ENCODE data around the gene ESPL1. TPM values are rescaled to one million over a fixed set of nuclear protein-coding genes. Genes with fewer than 3 reads are reported as not detected.
"Not testable (repeated sequence)": the region's sequence is repeated elsewhere in the genome, so short reads cannot be mapped to it uniquely, and the experiment has no call there.

The ESPL1 gene
- total and polyA plus RNA-seq, 2 donors (not counting 1 experiment from before 2014, with no cell fraction given): 1.4 to 1.8 TPM

- peaks cover 43% of the 10 kb centered on the region for H3K27me3 ChIP-seq (ENCODE audit: control insufficient read depth, insufficient read depth, low read length)
- no peak for TF ChIP-seq CTCF (conservative IDR thresholded peaks at IDR 0.05 in 1 of 2, IDR thresholded peaks at IDR 0.05 in 1 of 2; ENCODE audit: low read depth in 1 of 2, low read length in 2 of 2)
- TF ChIP-seq EZH2 (IDR thresholded peaks at IDR 0.05; ENCODE audit: low read length, missing control alignments): no peak
- H3K36me3 ChIP-seq (ENCODE audit: control insufficient read depth, insufficient read depth, low read length): no peaks in the 10 kb centered on the region
- no peak overlapping the region for H3K4me2 ChIP-seq (ENCODE audit: extremely low read depth, insufficient read depth, low read length)
- no peak overlapping the region for H3K27ac ChIP-seq (ENCODE audit: insufficient read depth, low read length)
- H3K79me2 ChIP-seq (ENCODE audit: control insufficient read depth, insufficient read depth, low read length): no peaks in the 10 kb centered on the region
- no peak for DNase-seq (ENCODE audit: low read depth in 2 of 2)
- H3K4me1 ChIP-seq (ENCODE audit: control insufficient read depth, extremely low read depth, insufficient read depth, low read length): peaks cover 5% of the 10 kb centered on the region
- H3K9ac ChIP-seq (ENCODE audit: insufficient read depth, low read length): no peak overlapping the region
- H3K9me3 ChIP-seq (ENCODE audit: control insufficient read depth, insufficient read depth, low read depth, low read length): no peaks in the 10 kb centered on the region
- no peaks in the 10 kb centered on the region for H4K20me1 ChIP-seq (ENCODE audit: control insufficient read depth, extremely low read depth, insufficient read depth, low read length)
- H3K4me3 ChIP-seq (replicated peaks in 1 of 4; ENCODE audit: control extremely low read depth in 1 of 4, insufficient read depth in 1 of 4, low read depth in 3 of 4, low read length in 4 of 4): no peak overlapping the region
- no peak overlapping the region for H2AFZ ChIP-seq (ENCODE audit: low read length)
Measured at GRCh38 chr12:53330671-53331070, 62.6 kb downstream of the ESPL1 start.

- not testable (repeated sequence) for H3K9me3 ChIP-seq (ENCODE audit: control insufficient read depth, insufficient read depth, low read depth, low read length); H2AFZ ChIP-seq (ENCODE audit: low read length); DNase-seq (ENCODE audit: low read depth in 2 of 2); H3K36me3 ChIP-seq (ENCODE audit: control insufficient read depth, insufficient read depth, low read length); H3K4me3 ChIP-seq (replicated peaks in 1 of 4; ENCODE audit: control extremely low read depth in 1 of 4, insufficient read depth in 1 of 4, low read depth in 3 of 4, low read length in 4 of 4); H3K4me2 ChIP-seq (ENCODE audit: extremely low read depth, insufficient read depth, low read length); H3K27ac ChIP-seq (ENCODE audit: insufficient read depth, low read length); H4K20me1 ChIP-seq (ENCODE audit: control insufficient read depth, extremely low read depth, insufficient read depth, low read length); H3K79me2 ChIP-seq (ENCODE audit: control insufficient read depth, insufficient read depth, low read length); H3K9ac ChIP-seq (ENCODE audit: insufficient read depth, low read length); H3K4me1 ChIP-seq (ENCODE audit: control insufficient read depth, extremely low read depth, insufficient read depth, low read length)
- H3K27me3 ChIP-seq (ENCODE audit: control insufficient read depth, insufficient read depth, low read length): peaks cover 60% of the 10 kb centered on the region
Measured at GRCh38 chr12:53332339-53332738, 64.2 kb downstream of the ESPL1 start.

- no peaks in the 10 kb centered on the region for H3K79me2 ChIP-seq (ENCODE audit: control insufficient read depth, insufficient read depth, low read length)
Measured at GRCh38 chr12:53332744-53333143, 64.6 kb downstream of the ESPL1 start.

More at GRCh38 chr12:53332744-53333143, 64.6 kb downstream of the ESPL1 start:
- Histone ChIP-seq H3K9me3 (ENCODE audit: control insufficient read depth, insufficient read depth, low read depth, low read length) (no peaks in the 10 kb centered on the region), H3K4me3 (replicated peaks in 1 of 4; ENCODE audit: control extremely low read depth in 1 of 4, insufficient read depth in 1 of 4, low read depth in 3 of 4, low read length in 4 of 4) (no peak overlapping the region), H3K4me1 (ENCODE audit: control insufficient read depth, extremely low read depth, insufficient read depth, low read length) (no peaks in the 10 kb centered on the region), H3K4me2 (ENCODE audit: extremely low read depth, insufficient read depth, low read length) (no peak overlapping the region), H3K27ac (ENCODE audit: insufficient read depth, low read length) (no peak overlapping the region), H4K20me1 (ENCODE audit: control insufficient read depth, extremely low read depth, insufficient read depth, low read length) (no peaks in the 10 kb centered on the region), H3K27me3 (ENCODE audit: control insufficient read depth, insufficient read depth, low read length) (peaks cover 63% of the 10 kb centered on the region), H3K36me3 (ENCODE audit: control insufficient read depth, insufficient read depth, low read length) (no peaks in the 10 kb centered on the region), H3K9ac (ENCODE audit: insufficient read depth, low read length) (no peak overlapping the region), H2AFZ (ENCODE audit: low read length) (no peak overlapping the region)
- no peak for DNase-seq (ENCODE audit: low read depth in 2 of 2)
- TF ChIP-seq EZH2 (IDR thresholded peaks at IDR 0.05; ENCODE audit: low read length, missing control alignments) (no peak), CTCF (conservative IDR thresholded peaks at IDR 0.05 in 1 of 2, IDR thresholded peaks at IDR 0.05 in 1 of 2; ENCODE audit: low read depth in 1 of 2, low read length in 2 of 2) (no peak)

Measured in fibroblast of lung (primary cell).